Measurements from ENCODE around the gene SH3GLB2.
"Not testable (repeated sequence)": the region's sequence is repeated elsewhere in the genome, so short reads cannot be mapped to it uniquely, and the experiment has no call there.

Gene SH3GLB2

GRCh38 chr9:129014608-129015007 is 13.5 kb downstream of the SH3GLB2 start:
- DNase-seq (ENCODE audit: low read depth) = no peak

GRCh38 chr9:129014124-129014523 is 14.0 kb downstream of the SH3GLB2 start:
- DNase-seq (ENCODE audit: low read depth) = no peak

- no peak for DNase-seq (ENCODE audit: low read depth)
Observed at GRCh38 chr9:129013674-129014073, 14.5 kb downstream of the SH3GLB2 start.

GRCh38 chr9:129012893-129013448 is 15.2 kb downstream of the SH3GLB2 start:
- DNase-seq (ENCODE audit: low read depth) = no peak

GRCh38 chr9:129012343-129012742 is 15.8 kb downstream of the SH3GLB2 start:
- no peak for DNase-seq (ENCODE audit: low read depth)

- DNase-seq (ENCODE audit: low read depth) = no peak
Observed at GRCh38 chr9:129011761-129012181, 16.4 kb downstream of the SH3GLB2 start.

- DNase-seq (ENCODE audit: low read depth) = no peak
Observed at GRCh38 chr9:129011170-129011569, 17.0 kb downstream of the SH3GLB2 start.

GRCh38 chr9:129010267-129010975 is 17.7 kb downstream of the SH3GLB2 start:
- no peak for DNase-seq (ENCODE audit: low read depth)

GRCh38 chr9:129009584-129010141 is 18.5 kb downstream of the SH3GLB2 start:
- no peak for DNase-seq (ENCODE audit: low read depth)

- no peak for DNase-seq (ENCODE audit: low read depth)
Observed at GRCh38 chr9:129008986-129009583, 19.0 kb downstream of the SH3GLB2 start.

- no peak for DNase-seq (ENCODE audit: low read depth)
Observed at GRCh38 chr9:129008469-129008965, 19.6 kb downstream of the SH3GLB2 start.

GRCh38 chr9:129007766-129008468 is 20.2 kb downstream of the SH3GLB2 start:
- DNase-seq (ENCODE audit: low read depth) = no peak

GRCh38 chr9:129007035-129007765 is 20.9 kb downstream of the SH3GLB2 start:
- no peak for DNase-seq (ENCODE audit: low read depth)

GRCh38 chr9:129006328-129007034 is 21.6 kb downstream of the SH3GLB2 start:
- peak; percentile 75 for DNase-seq (ENCODE audit: low read depth)

- DNase-seq (ENCODE audit: low read depth) = no peak
Observed at GRCh38 chr9:129005336-129005997, 22.7 kb downstream of the SH3GLB2 start.

GRCh38 chr9:129004173-129004572 is 24.0 kb downstream of the SH3GLB2 start:
- DNase-seq (ENCODE audit: low read depth) = not testable (repeated sequence)

GRCh38 chr9:129002992-129003391 is 25.1 kb downstream of the SH3GLB2 start:
- no peak for DNase-seq (ENCODE audit: low read depth)

GRCh38 chr9:129001504-129002325 is 26.4 kb downstream of the SH3GLB2 start:
- DNase-seq (ENCODE audit: low read depth) = no peak

- no peak for DNase-seq (ENCODE audit: low read depth)
Observed at GRCh38 chr9:128999581-129000206, 28.4 kb downstream of the SH3GLB2 start.
